IPS-11a (cell line): ENCODE data around the gene METTL4.

Source experiments
- H3K4me3 ChIP-seq: one replicate; pipeline ENCODE4 v1.5.1; 2013; ENCODE audit warnings: low read depth, low read length, control low read depth

Gene METTL4

GRCh38 chr18:2522112-2522511, 49.2 kb downstream of the METTL4 start:
- no peak overlapping the region for H3K4me3 ChIP-seq

- H3K4me3 ChIP-seq = no peak overlapping the region
These were observed 52.8 kb downstream of the METTL4 start for GRCh38 chr18:2518473-2518872.

- no peak overlapping the region for H3K4me3 ChIP-seq
These were observed 55.2 kb downstream of the METTL4 start for GRCh38 chr18:2515908-2516625.

DNA sequence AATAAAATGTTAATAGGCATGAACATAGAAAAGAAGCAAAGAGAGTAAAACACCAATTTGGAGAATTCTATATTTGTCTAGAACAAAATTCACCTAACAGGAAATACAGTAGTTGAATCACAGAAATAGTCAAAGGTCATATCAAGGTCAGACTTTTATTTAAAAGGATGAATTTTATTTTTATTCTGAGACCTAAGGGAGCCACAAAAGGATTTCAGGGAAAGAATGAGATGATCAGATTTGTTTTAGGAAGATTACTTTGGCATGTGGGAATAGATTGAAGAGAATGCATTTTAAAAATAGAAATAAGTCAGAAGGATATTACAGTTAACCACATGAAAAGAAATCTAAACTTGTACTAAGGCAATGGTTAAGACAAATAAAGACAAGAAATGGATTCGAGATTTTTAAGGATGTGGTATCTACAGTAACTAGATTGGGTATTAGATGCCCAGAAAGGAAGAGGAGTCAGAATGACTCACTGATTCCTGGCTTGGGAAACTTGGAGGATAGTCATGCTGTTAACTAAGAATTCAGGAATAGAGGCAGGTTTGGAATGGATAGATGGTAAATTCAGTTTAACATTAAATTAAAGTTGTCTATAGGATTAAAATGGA, 56.0 kb downstream of the METTL4 start:
- no peak overlapping the region for H3K4me3 ChIP-seq

DNA sequence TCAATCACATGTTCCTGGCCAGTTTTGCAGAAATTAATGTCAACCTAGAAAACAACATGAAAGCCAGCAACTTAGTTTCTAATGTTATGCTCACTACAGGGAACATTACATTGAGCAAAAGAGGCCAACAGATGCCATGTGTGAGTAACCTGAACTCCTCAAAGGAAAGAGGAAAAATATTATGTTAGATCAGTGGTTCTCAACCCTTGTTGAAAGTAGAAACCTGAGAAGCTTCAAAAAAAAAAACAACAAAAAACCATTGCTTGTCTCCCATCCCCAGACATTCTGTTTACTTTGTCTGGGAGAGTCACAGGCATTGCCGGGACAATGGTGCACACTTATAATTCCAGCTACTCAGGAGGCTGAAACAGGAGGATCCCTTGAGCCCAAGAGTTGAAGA, 57.7 kb downstream of the METTL4 start:
- no peak overlapping the region for H3K4me3 ChIP-seq

- H3K4me3 ChIP-seq = no peak overlapping the region
These were observed 59.2 kb downstream of the METTL4 start for GRCh38 chr18:2512059-2512458.

DNA sequence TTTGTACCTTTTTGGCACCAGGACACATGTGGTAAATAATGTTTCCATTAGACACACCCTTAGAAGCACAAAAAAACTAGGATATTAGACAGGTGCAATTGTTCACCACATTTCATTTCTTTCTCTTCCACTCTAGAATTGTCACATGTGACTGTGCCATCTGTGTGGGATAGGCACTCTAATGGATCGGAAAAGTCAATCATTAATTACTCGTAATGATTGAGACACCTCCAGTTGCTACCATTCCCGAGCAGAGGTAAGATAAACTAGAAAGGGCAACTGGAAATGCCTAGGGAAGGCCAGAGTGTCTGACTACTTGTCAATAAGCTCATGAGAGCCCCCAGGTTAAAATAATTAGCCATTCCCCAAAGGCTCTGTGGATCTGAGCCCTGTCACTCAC, 59.9 kb downstream of the METTL4 start:
- no peak overlapping the region for H3K4me3 ChIP-seq

DNA sequence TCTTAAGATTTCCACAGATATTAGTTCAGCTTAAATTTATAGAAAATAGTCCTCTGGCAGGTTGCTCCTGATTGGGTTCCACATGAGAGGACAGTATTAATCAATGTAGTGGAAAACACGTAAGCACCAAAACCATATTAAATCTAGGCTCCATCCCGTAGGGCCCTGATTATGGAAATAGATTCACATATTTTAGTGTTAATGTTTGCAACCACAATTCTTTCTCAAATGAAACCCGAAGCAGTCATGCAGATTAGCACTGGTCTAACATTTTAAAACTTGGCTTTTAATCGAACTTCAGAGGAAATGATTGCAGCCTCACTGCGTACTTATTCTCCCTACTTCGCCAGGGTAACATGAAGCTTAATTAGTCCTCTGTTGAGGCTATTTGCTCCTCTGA, 60.9 kb downstream of the METTL4 start:
- no peak overlapping the region for H3K4me3 ChIP-seq

DNA sequence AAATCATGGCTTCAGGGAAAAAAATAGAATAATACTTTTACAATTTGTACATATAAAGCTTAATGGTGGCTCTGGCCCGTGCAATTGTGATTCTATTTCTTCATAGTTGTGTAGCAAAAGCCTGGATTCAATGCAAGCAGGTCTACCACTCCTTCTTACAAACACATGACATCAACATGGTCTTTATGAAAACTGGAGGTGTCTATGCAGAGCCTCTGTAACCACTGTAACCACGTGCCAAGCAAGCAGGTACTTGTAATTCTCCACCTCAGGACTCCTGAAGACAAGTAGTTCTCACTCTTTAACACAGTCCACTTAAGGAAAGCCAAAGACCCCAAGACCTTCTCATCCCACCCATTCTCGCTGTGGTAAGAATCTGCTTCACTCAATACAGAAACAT, 62.6 kb downstream of the METTL4 start:
- no peak overlapping the region for H3K4me3 ChIP-seq

GRCh38 chr18:2508155-2508554, 63.1 kb downstream of the METTL4 start:
- no peak overlapping the region for H3K4me3 ChIP-seq

DNA sequence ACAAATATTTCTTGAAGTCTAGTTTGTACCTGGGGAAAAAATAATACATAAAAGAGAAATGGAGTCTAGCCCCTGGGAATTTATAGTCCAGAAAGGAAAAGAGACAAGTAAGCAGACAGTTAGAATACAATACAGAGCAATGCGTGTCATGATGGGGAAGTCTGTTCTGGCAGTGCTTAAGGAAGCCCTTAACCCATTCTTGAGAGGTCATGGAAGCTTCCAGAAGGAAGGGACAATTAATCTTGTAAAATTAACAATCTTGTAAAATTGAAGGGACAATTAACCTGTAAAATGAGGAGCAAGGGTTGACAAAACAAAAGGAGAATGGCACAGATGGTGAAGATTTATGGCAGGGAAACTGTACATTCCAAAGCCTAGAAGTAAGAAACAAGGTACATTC, 66.7 kb downstream of the METTL4 start:
- no peak overlapping the region for H3K4me3 ChIP-seq

DNA sequence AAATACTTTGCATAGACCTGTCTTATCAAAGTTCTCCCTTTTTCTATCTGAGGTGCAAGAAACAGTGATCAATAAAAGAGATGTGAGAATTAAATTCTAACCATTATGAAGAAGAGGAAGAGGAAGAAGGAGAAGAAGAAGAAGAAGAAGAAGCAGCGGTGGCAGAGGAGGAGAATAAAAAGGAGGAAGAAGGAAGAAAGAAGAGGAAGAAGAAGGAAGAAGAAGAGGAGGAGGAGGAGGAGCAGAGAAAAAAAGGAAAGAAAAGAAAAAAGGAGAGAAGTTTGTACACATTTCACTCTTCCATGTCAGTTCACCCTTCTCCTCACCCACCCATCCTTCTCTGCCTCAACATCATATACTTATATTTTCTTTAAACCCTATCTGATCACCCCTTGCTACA, 68.4 kb downstream of the METTL4 start:
- H3K4me3 ChIP-seq = no peak overlapping the region

DNA sequence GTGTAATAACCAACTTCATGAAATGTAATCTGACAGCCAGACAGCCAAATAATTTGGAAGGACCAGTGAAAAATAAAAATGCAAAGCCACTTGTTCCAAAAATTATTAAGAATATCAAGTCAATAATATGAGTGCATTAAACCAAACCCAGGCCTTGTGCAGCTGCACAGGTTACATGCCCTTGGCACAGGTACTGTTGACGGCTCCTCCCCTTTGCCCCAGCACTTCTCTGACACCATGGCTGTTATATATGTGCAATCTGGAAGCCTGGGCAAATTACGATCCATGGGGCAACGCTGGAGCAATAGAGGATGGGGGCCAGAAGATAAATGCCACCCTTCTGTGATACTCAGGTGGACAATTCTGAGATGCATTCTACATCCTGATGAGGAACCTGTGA, 68.9 kb downstream of the METTL4 start:
- no peak overlapping the region for H3K4me3 ChIP-seq

- H3K4me3 ChIP-seq = no peak overlapping the region
These were observed 73.5 kb downstream of the METTL4 start for GRCh38 chr18:2497797-2498196.

DNA sequence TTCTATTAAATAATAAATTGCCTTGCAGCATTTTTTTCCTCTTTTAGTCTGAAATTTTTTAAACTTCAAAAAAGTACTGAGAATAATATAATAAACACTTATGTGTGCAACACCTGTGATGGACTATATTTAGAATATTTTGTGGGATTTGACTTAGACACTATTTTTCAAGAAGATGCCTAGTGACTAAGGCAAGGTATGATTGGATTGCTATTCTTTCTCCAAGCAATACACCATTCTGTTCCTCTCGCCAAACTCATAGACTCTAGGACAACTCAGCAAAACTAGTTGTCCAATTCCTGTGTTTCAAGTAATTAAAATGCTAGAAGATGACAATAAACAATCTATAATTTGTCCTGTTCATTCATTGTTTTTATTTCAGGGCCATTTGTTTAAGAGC, 75.9 kb downstream of the METTL4 start:
- no peak overlapping the region for H3K4me3 ChIP-seq

GRCh38 chr18:2494921-2495320, 76.4 kb downstream of the METTL4 start:
- no peak overlapping the region for H3K4me3 ChIP-seq
